Astrocyte (in vitro differentiated cells and primary cell): ENCODE measurements around the gene RFTN1.

Experiments used
- EZH2 ChIP-seq: IDR thresholded peaks from 2 replicates; pipeline ENCODE4 v1.6.1; 2012; ENCODE audit warnings: mild to moderate bottlenecking, low read length, inconsistent platforms; ENCODE audit not compliant: insufficient read depth
- TF ChIP-seq, protein P1 (sequence below): IDR thresholded peaks from 2 replicates; pipeline ENCODE4 v1.5.1; 2011; ENCODE audit warnings: low read depth, mild to moderate bottlenecking, inconsistent platforms, low read length, moderate library complexity; ENCODE audit not compliant: insufficient read depth

DNA sequence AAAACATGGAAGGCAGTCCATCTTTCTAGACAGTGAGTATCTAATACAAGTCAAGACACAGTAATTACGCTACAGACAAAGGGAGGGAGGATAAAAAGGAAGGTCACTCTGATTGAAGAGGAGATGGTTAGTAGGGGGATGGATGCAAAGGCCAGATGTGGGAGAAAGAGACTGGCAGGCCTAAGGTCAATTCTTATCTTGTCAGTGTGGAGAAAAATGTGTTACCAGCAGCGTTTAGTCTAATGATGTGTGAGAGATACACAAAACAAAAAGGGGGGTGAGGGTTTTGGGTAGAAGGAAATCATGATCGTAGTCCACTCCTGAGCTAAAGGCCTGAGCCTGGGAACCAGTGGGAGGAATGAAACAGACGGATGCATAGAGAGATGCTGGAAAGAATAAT lies 46.7 kb downstream of the RFTN1 start:
- no peak for TF ChIP-seq EZH2
- TF ChIP-seq, protein P1, sequence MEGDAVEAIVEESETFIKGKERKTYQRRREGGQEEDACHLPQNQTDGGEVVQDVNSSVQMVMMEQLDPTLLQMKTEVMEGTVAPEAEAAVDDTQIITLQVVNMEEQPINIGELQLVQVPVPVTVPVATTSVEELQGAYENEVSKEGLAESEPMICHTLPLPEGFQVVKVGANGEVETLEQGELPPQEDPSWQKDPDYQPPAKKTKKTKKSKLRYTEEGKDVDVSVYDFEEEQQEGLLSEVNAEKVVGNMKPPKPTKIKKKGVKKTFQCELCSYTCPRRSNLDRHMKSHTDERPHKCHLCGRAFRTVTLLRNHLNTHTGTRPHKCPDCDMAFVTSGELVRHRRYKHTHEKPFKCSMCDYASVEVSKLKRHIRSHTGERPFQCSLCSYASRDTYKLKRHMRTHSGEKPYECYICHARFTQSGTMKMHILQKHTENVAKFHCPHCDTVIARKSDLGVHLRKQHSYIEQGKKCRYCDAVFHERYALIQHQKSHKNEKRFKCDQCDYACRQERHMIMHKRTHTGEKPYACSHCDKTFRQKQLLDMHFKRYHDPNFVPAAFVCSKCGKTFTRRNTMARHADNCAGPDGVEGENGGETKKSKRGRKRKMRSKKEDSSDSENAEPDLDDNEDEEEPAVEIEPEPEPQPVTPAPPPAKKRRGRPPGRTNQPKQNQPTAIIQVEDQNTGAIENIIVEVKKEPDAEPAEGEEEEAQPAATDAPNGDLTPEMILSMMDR, result no peak
